HG03139 (cell line): ENCODE results near the gene SHROOM2.
"Not testable (repeated sequence)": the region's sequence is repeated elsewhere in the genome, so short reads cannot be mapped to it uniquely, and the experiment has no call there.

Source experiments
- ATAC-seq: cut with Tn5 transposase; IDR thresholded peaks from one replicate; pipeline ENCODE4 v1.9.1; 2021; ENCODE audit not compliant: unreplicated experiment

The SHROOM2 gene

GRCh38 chrX:9829308-9830267 is 43.4 kb downstream of the SHROOM2 start:
- peak; percentile 81 for ATAC-seq

- no peak for ATAC-seq
Measured at GRCh38 chrX:9832811-9833210, 46.6 kb downstream of the SHROOM2 start.

- no peak for ATAC-seq
Measured at GRCh38 chrX:9835585-9836210, 49.5 kb downstream of the SHROOM2 start.

DNA sequence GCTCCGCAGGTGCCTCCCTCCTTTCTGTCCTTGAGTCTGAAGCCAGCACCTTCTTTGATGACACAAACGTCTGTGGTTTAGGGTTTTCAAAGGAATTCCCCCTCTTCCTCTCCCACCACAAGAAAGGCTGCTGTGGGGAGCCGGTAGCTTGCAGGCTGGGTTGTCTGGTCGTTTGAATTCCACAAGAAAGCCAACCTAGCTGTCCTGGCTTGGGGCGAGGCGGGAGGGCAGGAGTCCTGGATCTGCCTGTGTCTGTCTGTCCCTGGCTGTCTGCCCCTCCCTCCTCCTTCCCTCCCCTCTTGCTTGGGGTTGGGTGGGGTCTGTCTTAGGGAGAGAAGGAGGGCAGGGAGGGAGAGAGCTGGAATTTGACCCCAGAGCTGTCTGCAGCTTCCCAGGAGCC is 56.3 kb downstream of the SHROOM2 start:
- ATAC-seq: no peak

DNA sequence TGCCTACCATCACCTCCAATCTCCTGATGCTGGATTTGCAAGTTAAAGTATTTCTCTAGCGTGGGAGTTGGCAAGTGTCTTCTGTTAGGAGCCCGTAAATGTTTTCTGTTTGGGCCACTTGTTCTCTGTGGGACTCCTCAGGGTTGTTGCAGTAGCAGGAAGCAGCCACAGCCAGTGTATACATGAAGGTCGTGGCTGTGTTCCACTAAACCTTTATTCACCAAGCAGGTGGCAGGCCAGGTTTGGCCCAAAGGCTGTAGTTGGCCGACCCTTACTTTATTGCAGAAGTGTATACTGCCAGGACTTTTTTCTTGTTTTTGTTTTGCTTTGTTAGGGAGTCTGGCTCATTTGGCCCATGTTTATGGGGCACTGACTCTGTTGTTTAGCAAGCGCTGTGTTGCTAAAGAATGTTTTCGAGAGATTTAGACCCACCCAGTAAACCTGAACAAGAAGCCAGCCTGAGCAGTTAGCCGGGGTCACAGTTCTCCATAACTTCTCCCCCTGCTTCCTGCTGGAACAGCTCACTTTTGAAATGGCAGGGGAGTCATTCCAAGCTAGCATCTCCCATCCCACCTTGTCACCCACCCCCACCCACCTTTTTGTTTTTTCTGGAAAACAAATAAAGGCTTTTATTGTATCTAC is 58.8 kb downstream of the SHROOM2 start:
- no peak for ATAC-seq

DNA sequence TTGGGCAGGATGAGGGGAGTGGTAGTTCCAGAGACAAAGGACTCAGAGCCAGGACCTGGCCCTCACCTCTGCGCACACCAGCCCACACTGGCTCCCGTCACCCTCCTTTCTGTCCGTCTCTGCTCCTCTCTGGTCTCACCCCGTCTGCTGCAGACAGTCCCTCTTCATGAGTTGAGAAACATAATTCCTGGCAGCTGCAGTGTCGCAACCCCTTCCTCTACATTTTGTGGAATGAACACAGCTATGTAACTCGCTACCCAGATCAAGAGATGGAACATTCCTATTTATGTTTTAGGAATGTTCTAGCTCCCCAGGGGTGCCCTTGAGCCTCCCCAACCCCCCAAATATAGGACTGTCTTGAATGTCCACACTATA is 59.3 kb downstream of the SHROOM2 start:
- ATAC-seq: no peak

GRCh38 chrX:9846631-9847030 is 60.4 kb downstream of the SHROOM2 start:
- ATAC-seq: no peak

DNA sequence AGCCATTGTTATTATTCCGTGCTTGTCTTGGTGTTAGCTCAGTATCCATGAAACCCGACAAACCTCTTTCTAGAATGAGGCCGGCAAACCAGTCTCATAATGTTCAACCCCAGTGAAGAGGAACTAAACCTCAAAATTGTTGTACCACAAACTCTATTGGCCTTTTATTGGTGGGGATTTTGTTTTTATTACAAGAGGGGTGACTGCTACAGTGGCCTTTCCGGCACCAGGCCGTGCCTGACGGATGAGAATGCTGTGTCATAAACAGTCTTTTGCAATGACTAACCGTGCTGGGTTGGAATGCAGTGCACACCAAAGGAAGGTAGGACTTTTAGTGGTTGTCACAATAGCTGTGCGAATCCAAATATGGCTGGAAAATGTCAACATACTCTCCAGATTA is 60.8 kb downstream of the SHROOM2 start:
- ATAC-seq: no peak

DNA sequence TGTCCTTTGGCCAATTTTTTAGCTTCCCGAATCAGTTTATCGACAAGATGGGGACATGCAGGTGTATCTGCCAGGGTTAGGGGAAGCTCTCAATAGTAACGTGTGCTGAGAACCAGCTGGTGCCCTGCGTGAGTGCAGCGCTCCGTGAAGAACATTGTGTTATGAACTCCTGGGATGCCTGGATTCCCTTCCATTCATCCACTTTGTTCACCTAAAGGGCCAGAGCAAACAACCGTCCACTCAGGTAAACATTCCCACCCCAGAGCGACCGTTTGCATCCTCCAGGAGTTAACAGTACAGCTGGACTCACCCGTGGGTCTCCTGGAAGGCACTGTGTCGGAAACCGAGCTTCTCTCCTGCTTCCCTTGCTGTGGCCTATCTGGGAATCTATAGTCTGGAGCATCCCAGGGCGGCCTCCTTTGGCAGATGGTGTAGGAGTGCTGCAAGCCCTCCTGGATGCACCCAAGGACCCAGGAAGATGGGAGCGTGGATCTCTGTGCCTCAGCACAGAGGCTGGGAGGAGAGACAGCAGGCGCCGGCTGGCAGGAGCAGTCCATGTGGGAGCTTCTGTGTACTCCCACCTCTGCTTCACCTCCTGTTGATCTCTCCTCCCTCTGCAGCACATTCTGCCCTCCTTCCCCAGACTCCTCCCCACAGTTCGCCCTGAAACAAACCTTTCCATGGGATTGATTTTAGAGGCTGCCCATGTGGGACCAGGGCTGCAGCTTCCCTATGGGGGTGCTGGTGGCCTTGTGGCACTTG is 62.7 kb downstream of the SHROOM2 start:
- ATAC-seq: no peak

GRCh38 chrX:9851890-9852289 is 65.7 kb downstream of the SHROOM2 start:
- ATAC-seq: no peak

- ATAC-seq: no peak
Measured at GRCh38 chrX:9853307-9853706, 67.1 kb downstream of the SHROOM2 start.

GRCh38 chrX:9855561-9856283 is 69.5 kb downstream of the SHROOM2 start:
- ATAC-seq: no peak

- no peak for ATAC-seq
Measured at GRCh38 chrX:9856588-9856987, 70.4 kb downstream of the SHROOM2 start.

DNA sequence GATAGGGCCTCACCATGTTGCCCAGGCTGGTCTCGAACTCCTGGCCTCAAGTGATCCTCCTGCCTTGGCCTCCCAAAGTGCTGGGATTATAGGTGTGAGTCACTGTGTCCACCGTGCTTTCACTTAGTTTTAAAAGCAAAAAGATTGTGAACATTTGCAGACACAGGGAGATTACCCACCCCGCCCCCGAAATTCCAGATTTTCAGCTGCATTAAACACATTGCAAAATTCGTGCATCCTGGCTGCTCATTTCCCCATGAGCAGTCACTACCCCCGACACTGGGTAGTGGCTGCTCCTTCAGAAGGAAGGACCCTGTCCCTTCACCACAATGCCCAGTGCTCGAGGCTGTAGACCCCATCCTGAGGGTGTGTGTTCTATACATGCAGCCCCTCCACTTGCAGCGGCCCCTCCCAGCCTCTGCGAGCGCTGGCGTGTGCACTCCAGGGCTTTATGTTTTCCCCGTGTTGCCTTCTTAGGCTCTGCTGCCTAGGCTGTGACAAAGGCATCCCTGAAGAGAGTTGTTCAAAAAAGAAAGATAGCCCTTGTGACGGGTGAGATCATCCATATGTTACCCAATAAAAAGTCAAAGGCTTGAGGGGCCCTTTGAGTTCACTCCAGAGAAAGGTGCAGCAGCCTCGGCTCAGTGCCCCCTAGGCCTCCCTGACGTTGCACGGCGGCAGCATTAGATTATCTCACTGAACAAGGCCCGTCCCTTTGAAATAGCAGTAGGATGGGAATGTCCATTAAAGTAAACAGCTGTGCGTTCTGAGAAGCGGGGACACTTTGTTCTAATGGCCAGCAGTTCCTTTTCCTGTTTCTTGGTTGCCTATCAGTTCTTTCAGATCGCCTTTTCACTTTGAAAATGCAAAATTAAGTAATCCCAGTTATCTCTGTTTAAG is 71.6 kb downstream of the SHROOM2 start:
- no peak for ATAC-seq

GRCh38 chrX:9858684-9859083 is 72.5 kb downstream of the SHROOM2 start:
- ATAC-seq: not testable (repeated sequence)

GRCh38 chrX:9859711-9860555 is 73.7 kb downstream of the SHROOM2 start:
- ATAC-seq: no peak

GRCh38 chrX:9860826-9861225 is 74.6 kb downstream of the SHROOM2 start:
- ATAC-seq: no peak

- ATAC-seq: no peak
Measured at GRCh38 chrX:9861711-9862110, 75.5 kb downstream of the SHROOM2 start.

DNA sequence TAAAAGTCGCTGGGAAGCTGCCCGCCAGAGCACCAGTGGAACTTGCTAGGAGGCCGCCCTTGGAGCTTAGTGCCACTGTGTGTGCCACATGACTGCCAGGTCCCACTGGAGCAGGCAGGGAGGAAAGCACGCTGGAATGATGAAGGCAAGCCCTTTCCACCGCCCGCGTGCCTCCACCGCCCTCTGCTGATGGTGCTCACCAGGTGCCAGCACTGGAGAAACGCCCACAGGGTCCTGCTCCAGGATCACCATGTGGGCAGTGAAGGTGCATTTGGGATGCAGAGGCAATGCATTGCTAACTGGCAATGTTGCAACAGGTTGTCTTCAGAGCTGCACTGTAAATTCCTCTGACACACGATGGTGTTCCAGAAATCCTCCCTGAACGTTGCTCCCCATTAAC is 76.3 kb downstream of the SHROOM2 start:
- ATAC-seq: no peak
